Colonic mucosa (tissue), 4 donors: Measurements from ENCODE around the gene S100A9. TPM values are rescaled to one million over a fixed set of nuclear protein-coding genes. Genes with fewer than 3 reads are reported as not detected.

Experiments
- DNase-seq: peaks from one replicate; pipeline ENCODE4 v3.0.0-alpha.2; 2020
- H3K27ac ChIP-seq: fragments of 200-600 bp; one replicate; pipeline ENCODE4 v1.8.0; 2021
- H3K27me3 ChIP-seq: fragments of 200-600 bp; one replicate; pipeline ENCODE4 v1.8.0; 2021
- H3K36me3 ChIP-seq: fragments of 200-600 bp; one replicate; pipeline ENCODE4 v1.8.0; 2021
- H3K4me1 ChIP-seq: fragments of 200-600 bp; one replicate; pipeline ENCODE4 v1.8.0; 2021; ENCODE audit warnings: mild to moderate bottlenecking
- H3K4me3 ChIP-seq: fragments of 200-600 bp; one replicate; pipeline ENCODE4 v1.8.0; 2021
- H3K9ac ChIP-seq, 2 donors: one replicate each; pipeline ENCODE4 v1.7.0; 2013; ENCODE audit warnings: control low read depth in 2 of 2, low read depth in 2 of 2, low read length in 2 of 2
- H3K9me3 ChIP-seq: fragments of 200-600 bp; one replicate; pipeline ENCODE4 v1.8.0; 2021
- intact Hi-C: fragments of 100-400 bp; cut with DNase I; formaldehyde crosslinking; loops from one replicate; pipeline ENCODE4 v1.14.1; 2022
- total RNA-seq, 2 donors: library from RNA; stranded (reverse); fragmentation: NEBNext Ultra II Directional in 1 of 2; extraction: Animal tissue kit (Norgen Biotek cat#: 25700) in 1 of 2; gene quantifications; one replicate each; pipeline ENCODE4 v1.2.1, GENCODE V29; 2021
- TF ChIP-seq, protein P1 (sequence below): fragments of 200-600 bp; IDR thresholded peaks from one replicate; pipeline ENCODE4 v1.8.0; 2022; ENCODE audit warnings: antibody characterized with exemption, mild to moderate bottlenecking
- donor health status: healthy.
- donor health status: DM: no; HTN: no; CAD: no.
- donor health status: DM: no; HTN: no; CAD: no.

Gene S100A9
- total RNA-seq, 2 donors from 2014 or later, result 16.3 to 34.9 TPM

DNA sequence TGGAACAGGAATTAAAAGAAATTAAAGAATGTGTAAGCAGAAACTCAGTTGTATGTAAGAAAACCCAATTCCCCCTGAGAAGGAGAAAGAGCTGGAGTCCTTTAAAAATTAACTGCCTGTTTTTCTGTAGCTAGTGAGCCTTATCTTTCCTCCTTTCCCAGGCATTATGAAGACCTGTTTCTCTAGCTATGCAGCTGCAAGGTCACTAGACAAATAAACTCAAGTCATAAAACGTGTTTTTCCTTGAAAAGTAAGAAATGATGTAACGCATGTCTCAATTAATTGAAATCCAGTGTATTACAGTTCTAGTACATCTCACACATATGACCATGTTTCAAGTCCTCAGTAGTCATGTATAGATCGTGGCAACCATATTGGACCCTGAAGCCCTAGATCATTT is 12.5 kb downstream of the S100A9 start:
- H3K4me1 ChIP-seq, result no peaks in the 10 kb centered on the region
- no peak overlapping the region for H3K27ac ChIP-seq
- H3K27me3 ChIP-seq, result no peaks in the 10 kb centered on the region
- H3K4me3 ChIP-seq, result no peak overlapping the region
- TF ChIP-seq, protein P1, sequence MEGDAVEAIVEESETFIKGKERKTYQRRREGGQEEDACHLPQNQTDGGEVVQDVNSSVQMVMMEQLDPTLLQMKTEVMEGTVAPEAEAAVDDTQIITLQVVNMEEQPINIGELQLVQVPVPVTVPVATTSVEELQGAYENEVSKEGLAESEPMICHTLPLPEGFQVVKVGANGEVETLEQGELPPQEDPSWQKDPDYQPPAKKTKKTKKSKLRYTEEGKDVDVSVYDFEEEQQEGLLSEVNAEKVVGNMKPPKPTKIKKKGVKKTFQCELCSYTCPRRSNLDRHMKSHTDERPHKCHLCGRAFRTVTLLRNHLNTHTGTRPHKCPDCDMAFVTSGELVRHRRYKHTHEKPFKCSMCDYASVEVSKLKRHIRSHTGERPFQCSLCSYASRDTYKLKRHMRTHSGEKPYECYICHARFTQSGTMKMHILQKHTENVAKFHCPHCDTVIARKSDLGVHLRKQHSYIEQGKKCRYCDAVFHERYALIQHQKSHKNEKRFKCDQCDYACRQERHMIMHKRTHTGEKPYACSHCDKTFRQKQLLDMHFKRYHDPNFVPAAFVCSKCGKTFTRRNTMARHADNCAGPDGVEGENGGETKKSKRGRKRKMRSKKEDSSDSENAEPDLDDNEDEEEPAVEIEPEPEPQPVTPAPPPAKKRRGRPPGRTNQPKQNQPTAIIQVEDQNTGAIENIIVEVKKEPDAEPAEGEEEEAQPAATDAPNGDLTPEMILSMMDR, result no peak
- DNase-seq, result peak; percentile 12
- intact Hi-C loops, result no loop called here
- no peak overlapping the region for H3K9ac ChIP-seq
- H3K9me3 ChIP-seq, result no peaks in the 10 kb centered on the region
- H3K36me3 ChIP-seq, result no peaks in the 10 kb centered on the region

DNA sequence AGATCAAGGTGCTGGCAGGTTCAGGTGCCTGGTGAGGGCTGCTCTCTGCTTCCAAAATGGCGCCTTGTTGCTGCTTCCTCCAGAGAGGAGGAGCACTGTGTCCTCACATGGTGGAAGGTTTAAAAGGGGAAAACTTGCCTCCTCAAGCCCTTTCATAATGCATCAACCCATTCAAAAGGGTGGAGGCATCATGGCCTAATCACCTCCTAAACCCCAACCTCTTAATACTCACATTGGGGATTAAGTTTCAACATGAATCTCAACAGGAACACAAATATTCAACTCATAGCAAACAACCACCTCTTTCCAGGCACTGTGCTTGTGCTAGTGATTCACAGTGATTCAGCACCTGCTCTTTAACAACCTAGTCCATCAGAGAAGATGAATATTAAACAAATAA is 13.6 kb downstream of the S100A9 start:
- Histone ChIP-seq H3K36me3 (no peaks in the 10 kb centered on the region), H3K9me3 (no peaks in the 10 kb centered on the region), H3K27ac (no peak overlapping the region), H3K4me3 (no peak overlapping the region), H3K27me3 (no peaks in the 10 kb centered on the region), H3K4me1 (no peaks in the 10 kb centered on the region), H3K9ac (no peak overlapping the region)
- TF ChIP-seq, protein P1, result no peak
- DNase-seq, result peak; percentile 9
- intact Hi-C loops, result no loop called here

DNA sequence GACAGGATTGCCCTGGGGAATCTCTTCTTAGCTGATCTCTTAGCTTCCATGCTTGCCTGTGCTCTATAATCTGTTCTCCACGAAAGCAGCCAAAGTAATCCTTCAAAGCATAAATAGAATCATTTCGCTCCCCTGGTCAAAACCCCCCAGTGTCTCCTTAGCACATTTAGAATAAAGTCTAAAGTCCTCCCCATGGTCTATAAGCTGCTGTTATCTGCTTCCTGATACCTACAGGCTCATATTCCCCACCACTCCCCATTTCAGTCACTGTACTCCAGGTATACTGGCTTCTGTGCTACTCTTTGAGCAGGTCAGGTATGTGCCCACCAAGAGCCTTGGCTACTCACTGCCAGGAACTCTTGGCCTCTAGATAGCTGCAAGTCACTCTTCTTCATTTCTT is 14.9 kb downstream of the S100A9 start:
- Histone ChIP-seq H3K36me3 (no peaks in the 10 kb centered on the region), H3K4me1 (no peaks in the 10 kb centered on the region), H3K27me3 (no peaks in the 10 kb centered on the region), H3K9me3 (no peaks in the 10 kb centered on the region), H3K4me3 (no peak overlapping the region), H3K9ac (no peak overlapping the region), H3K27ac (no peak overlapping the region)
- intact Hi-C loops, result no loop called here
- no peak for DNase-seq
- TF ChIP-seq, protein P1, result no peak

DNA sequence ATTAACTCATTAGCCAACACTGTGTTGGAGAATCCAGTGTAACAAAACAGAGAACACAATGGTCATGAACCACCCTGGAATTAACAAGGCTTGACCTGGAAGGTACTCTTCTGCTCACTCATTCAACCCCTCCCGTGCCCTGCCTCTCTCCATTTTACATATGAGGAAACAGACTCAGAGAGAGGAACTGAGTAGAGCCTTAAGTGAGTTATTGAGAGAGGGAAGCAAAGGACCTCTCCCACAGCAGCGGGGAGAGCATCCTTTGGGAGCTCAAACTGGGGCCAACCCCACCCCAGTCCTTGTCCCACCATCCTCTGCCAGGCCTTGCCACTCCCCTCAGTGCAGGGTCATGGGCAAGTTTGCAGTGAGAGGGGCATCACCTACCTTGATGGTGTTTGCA is 16.4 kb downstream of the S100A9 start:
- DNase-seq, result no peak
- Histone ChIP-seq H3K4me3 (no peak overlapping the region), H3K9me3 (no peaks in the 10 kb centered on the region), H3K4me1 (no peaks in the 10 kb centered on the region), H3K36me3 (no peaks in the 10 kb centered on the region), H3K27ac (no peak overlapping the region), H3K27me3 (no peaks in the 10 kb centered on the region), H3K9ac (no peak overlapping the region)
- TF ChIP-seq, protein P1, result no peak
- intact Hi-C loops, result no loop called here

GRCh38 chr1:153375511-153375910 is 17.9 kb downstream of the S100A9 start, which contains the start of gene S100A12:
S100A12 (minus strand) TSS chr1:153375621; CDS start chr1:153374592, 1,029 bp downstream.
- Histone ChIP-seq H3K9me3 (no peaks in the 10 kb centered on the region), H3K4me3 (no peak within 1 kb of the TSS), H3K4me1 (no peaks in the 10 kb centered on the region), H3K27ac (no peak within 1 kb of the TSS), H3K9ac (no peak within 1 kb of the TSS), H3K27me3 (no peaks in the 10 kb centered on the region), H3K36me3 (no peaks in the 10 kb centered on the region)
- intact Hi-C loops, result no loop called here
- DNase-seq, result no peak
- TF ChIP-seq, protein P1, result no peak

DNA sequence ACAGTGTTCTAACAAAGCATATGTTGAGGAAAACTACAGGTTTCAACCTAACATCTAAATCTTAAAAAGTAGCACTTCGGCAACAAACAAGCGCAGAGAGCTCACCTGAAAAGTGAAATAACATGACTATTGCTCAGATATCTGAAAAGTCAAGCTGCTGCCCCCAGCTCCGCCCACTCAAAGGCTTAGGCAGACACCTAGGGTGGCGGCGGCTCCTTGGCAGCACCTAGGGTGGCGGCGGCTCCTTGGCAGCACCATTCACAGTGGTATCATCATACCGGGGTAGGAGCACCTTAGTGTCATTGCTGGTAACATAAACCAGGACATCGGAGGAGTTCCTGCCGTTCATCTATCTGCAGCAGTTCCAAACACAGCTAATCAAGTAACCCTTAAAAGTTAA is 21.9 kb downstream of the S100A9 start:
- no peaks in the 10 kb centered on the region for H3K4me1 ChIP-seq
- H3K9ac ChIP-seq, result no peak overlapping the region
- H3K36me3 ChIP-seq, result no peaks in the 10 kb centered on the region
- H3K27ac ChIP-seq, result no peak overlapping the region
- DNase-seq, result no peak
- no peaks in the 10 kb centered on the region for H3K9me3 ChIP-seq
- TF ChIP-seq, protein P1, result no peak
- intact Hi-C loops, result no loop called here
- no peaks in the 10 kb centered on the region for H3K27me3 ChIP-seq
- no peak overlapping the region for H3K4me3 ChIP-seq
